Loucy (cell line): ENCODE results near the gene WDR54.
A peak's percentile ranks its signal among the peaks of the same experiment; 100 is the strongest.

ENCODE experiments used
- H2AFZ ChIP-seq: fragments of 200-600 bp; sonication (generic); 2 replicates; pipeline ENCODE4 v1.6.0; 2016; ENCODE audit warnings: antibody characterized with exemption, mild to moderate bottlenecking, low read length, moderate library complexity
- H3F3A ChIP-seq: fragments of 200-600 bp; 2 replicates; pipeline ENCODE4 v1.6.0; 2016; ENCODE audit warnings: antibody characterized with exemption, low read depth, mild to moderate bottlenecking
- H3K27me3 ChIP-seq: fragments of 200-600 bp; sonication (generic); 2 replicates; pipeline ENCODE4 v1.6.1; 2014; ENCODE audit warnings: low read length, mild to moderate bottlenecking; ENCODE audit not compliant: insufficient read depth, poor library complexity, severe bottlenecking
- H3K36me3 ChIP-seq: fragments of 200-600 bp; sonication (generic); 2 replicates; pipeline ENCODE4 v1.6.1; 2016; ENCODE audit warnings: low read length; ENCODE audit not compliant: insufficient read depth
- H3K4me1 ChIP-seq: fragments of 200-600 bp; sonication (generic); 2 replicates; pipeline ENCODE4 v1.5.1; 2014; ENCODE audit warnings: low read length, mild to moderate bottlenecking; ENCODE audit not compliant: insufficient read depth, poor library complexity, severe bottlenecking
- H3K4me2 ChIP-seq: fragments of 200-600 bp; sonication (generic); 2 replicates; pipeline ENCODE4 v1.6.0; 2014; ENCODE audit warnings: antibody characterized with exemption, low read length, low read depth, mild to moderate bottlenecking; ENCODE audit not compliant: poor library complexity, severe bottlenecking
- H3K4me3 ChIP-seq: fragments of 200-600 bp; sonication (generic); 2 replicates; pipeline ENCODE4 v1.5.1; 2014; ENCODE audit warnings: low read length, mild to moderate bottlenecking, mixed read lengths; ENCODE audit not compliant: poor library complexity, severe bottlenecking
- H3K79me2 ChIP-seq: fragments of 200-600 bp; sonication (generic); 2 replicates; pipeline ENCODE4 v1.6.1; 2014; ENCODE audit warnings: low read length; ENCODE audit not compliant: insufficient read depth
- H3K9ac ChIP-seq: fragments of 200-600 bp; sonication (generic); 2 replicates; pipeline ENCODE4 v1.6.0; 2014; ENCODE audit warnings: mild to moderate bottlenecking, low read depth, low read length, moderate library complexity; ENCODE audit not compliant: poor library complexity, severe bottlenecking
- H3K9me2 ChIP-seq: fragments of 200-600 bp; sonication (generic); replicated peaks from 2 replicates; pipeline ENCODE4 v1.6.1; 2016; ENCODE audit warnings: low read depth, low read length, mixed read lengths
- H3K9me3 ChIP-seq: fragments of 200-600 bp; sonication (generic); 2 replicates; pipeline ENCODE4 v1.6.1; 2014; ENCODE audit warnings: mild to moderate bottlenecking, antibody characterized with exemption, low read length, low read depth; ENCODE audit not compliant: insufficient read depth
- H4K20me1 ChIP-seq: fragments of 200-600 bp; sonication (generic); 2 replicates; pipeline ENCODE4 v1.6.0; 2014; ENCODE audit warnings: antibody characterized with exemption, low read length, mild to moderate bottlenecking; ENCODE audit not compliant: insufficient read depth, poor library complexity, severe bottlenecking
- EZH2phosphoT487 ChIP-seq: fragments of 200-600 bp; IDR thresholded peaks from 2 replicates; pipeline ENCODE4 v1.6.1; 2018; ENCODE audit warnings: antibody characterized with exemption, mild to moderate bottlenecking, moderate library complexity, borderline replicate concordance
- TF ChIP-seq, protein P1 (sequence below): fragments of 200-600 bp; sonication (generic); conservative IDR thresholded peaks from 2 replicates; pipeline ENCODE4 v1.5.1; 2014; ENCODE audit warnings: mild to moderate bottlenecking, antibody characterized with exemption, low read length

WDR54 gene

DNA sequence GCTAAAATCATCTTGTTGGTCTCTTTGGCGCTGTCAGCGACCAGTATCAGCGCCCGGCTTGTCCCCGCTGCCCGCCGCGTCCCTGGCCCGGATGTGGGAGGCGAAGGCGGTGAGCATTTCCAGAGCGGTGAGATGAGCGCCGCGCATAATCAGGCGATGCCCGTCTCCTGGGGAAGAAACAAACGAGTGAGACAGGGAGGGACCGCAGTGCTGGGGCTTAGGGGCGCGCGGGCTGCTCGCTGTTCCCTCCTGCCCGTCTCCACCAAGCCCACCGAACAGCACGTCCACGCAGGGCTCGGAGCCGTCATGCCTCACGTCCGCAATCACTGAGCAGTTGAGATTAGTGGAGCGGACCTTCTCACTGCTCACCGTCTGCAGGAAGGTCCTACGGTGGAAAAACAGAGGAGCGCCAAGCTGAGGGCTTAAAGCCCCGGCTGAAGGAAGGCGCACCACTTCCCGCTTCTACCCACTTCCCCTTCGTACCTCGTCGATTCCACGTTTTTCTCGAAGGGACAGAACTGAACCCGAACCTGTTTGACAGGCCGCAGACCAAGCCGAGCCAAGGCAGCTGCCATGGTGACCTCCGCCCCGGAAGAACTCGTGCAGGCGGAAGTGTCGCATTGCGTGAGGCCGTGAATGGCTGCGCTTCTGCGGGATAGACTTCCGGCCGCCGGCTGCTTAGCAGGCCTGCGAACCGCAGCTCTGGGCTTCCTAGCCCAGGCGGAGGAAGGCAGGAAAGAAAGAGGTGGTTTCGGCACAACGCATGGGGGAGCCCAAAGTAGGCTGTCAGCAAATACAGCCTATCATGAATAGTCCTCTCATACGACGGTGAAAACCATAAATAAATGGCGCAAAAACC is 50.8 kb downstream of the WDR54 start, which contains the start of gene MRPL53:
TSS of gene MRPL53 (minus strand) at position 595 of the 859 bp plus-strand sequence. CDS start at position 575, 20 bp downstream.
- no peak for TF ChIP-seq EZH2phosphoT487
- TF ChIP-seq, protein P1, sequence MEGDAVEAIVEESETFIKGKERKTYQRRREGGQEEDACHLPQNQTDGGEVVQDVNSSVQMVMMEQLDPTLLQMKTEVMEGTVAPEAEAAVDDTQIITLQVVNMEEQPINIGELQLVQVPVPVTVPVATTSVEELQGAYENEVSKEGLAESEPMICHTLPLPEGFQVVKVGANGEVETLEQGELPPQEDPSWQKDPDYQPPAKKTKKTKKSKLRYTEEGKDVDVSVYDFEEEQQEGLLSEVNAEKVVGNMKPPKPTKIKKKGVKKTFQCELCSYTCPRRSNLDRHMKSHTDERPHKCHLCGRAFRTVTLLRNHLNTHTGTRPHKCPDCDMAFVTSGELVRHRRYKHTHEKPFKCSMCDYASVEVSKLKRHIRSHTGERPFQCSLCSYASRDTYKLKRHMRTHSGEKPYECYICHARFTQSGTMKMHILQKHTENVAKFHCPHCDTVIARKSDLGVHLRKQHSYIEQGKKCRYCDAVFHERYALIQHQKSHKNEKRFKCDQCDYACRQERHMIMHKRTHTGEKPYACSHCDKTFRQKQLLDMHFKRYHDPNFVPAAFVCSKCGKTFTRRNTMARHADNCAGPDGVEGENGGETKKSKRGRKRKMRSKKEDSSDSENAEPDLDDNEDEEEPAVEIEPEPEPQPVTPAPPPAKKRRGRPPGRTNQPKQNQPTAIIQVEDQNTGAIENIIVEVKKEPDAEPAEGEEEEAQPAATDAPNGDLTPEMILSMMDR, result 0 out of 2 replicates have a peak, but pooled peaks have one; percentile 10
- Histone ChIP-seq H3K4me3 (peak within 1 kb of the TSS; percentile 86), H3K27me3 (no peaks in the 10 kb centered on the region), H3K9me2 (no peaks in the 10 kb centered on the region), H3K4me2 (peak within 1 kb of the TSS; percentile 92), H3K9me3 (no peaks in the 10 kb centered on the region), H3F3A (peaks cover 5% of the 10 kb centered on the region; the same call in 1 of the 2 replicates), H4K20me1 (no peaks in the 10 kb centered on the region), H3K36me3 (peaks cover 6% of the 10 kb centered on the region; the same call in 1 of the 2 replicates), H3K9ac (peak within 1 kb of the TSS; percentile 86), H2AFZ (peak within 1 kb of the TSS; percentile 87), H3K4me1 (peaks cover 16% of the 10 kb centered on the region), H3K79me2 (peaks cover 14% of the 10 kb centered on the region; the same call in 1 of the 2 replicates)

DNA sequence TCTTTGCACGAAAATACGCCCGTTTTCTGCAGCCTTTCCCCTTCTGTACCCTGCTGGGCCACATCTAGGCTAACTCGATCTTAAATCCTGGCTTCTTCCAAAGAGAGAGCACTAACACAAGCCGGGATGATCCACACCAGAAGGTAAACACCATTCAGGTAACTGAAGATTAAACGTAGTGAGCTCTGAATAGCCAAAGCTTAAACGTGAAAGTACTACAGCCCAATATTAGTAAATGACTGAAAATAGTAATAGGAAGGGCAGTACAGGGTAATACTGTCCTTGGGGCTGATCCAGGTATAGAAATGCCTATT is 51.4 kb downstream of the WDR54 start:
- Histone ChIP-seq H3K27me3 (no peaks in the 10 kb centered on the region), H3F3A (peaks cover 5% of the 10 kb centered on the region; the same call in 1 of the 2 replicates), H3K36me3 (peaks cover 6% of the 10 kb centered on the region; the same call in 1 of the 2 replicates), H3K79me2 (peaks cover 14% of the 10 kb centered on the region; the same call in 1 of the 2 replicates), H4K20me1 (no peaks in the 10 kb centered on the region), H3K4me2 (peak overlapping the region; percentile 92), H3K9ac (peak overlapping the region; percentile 86), H3K9me2 (no peaks in the 10 kb centered on the region), H2AFZ (peak overlapping the region; percentile 71), H3K9me3 (no peaks in the 10 kb centered on the region), H3K4me3 (peak overlapping the region; percentile 86), H3K4me1 (peaks cover 16% of the 10 kb centered on the region)
- no peak for TF ChIP-seq EZH2phosphoT487
- TF ChIP-seq, protein P1, result no peak

DNA sequence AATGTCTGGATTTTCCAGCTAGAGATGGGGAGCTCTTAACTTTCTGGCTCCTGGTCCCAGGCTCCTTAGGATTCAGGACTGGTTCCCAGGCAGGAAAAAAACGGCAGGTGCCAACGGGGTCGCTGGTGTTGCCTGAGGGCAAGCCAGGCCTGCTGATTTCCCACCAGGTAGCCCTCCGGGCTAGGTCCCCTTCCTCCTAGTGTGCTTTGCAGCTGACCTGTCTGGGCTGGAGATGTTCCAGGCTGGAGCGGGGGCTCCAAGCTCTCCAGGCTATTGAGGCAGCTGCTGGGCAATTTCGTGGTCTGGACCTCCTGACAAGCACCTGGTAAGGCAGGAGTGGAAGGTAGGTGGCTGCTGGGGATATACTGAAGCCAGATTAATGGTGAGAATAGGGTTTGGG is 53.0 kb downstream of the WDR54 start:
- Histone ChIP-seq H3K36me3 (peaks cover 6% of the 10 kb centered on the region; the same call in 1 of the 2 replicates), H3K27me3 (no peaks in the 10 kb centered on the region), H3K9me2 (no peaks in the 10 kb centered on the region), H3K9ac (no peak overlapping the region), H4K20me1 (no peaks in the 10 kb centered on the region), H3F3A (peaks cover 5% of the 10 kb centered on the region; the same call in 1 of the 2 replicates), H3K79me2 (peaks cover 20% of the 10 kb centered on the region), H2AFZ (no peak overlapping the region), H3K4me2 (no peak overlapping the region), H3K4me1 (peaks cover 20% of the 10 kb centered on the region), H3K9me3 (no peaks in the 10 kb centered on the region), H3K4me3 (no peak overlapping the region)
- TF ChIP-seq EZH2phosphoT487, result no peak
- TF ChIP-seq, protein P1, result no peak
